Measurements from ENCODE around the gene DDX20.

Gene DDX20

GRCh38 chr1:111729946-111730681 is 25.6 kb upstream of the DDX20 start:
- no peak overlapping the region for H3K27ac ChIP-seq (ENCODE audit: low read depth, low read length)
- no peak overlapping the region for H3K4me2 ChIP-seq (ENCODE audit: low read depth, low read length, poor library complexity, severe bottlenecking)
- no peaks in the 10 kb centered on the region for H3K79me2 ChIP-seq (ENCODE audit: insufficient read depth, low read length)
- H3K4me3 ChIP-seq (ENCODE audit: insufficient read depth, low read length, poor library complexity, severe bottlenecking) = no peak overlapping the region
- TF ChIP-seq, protein P1, sequence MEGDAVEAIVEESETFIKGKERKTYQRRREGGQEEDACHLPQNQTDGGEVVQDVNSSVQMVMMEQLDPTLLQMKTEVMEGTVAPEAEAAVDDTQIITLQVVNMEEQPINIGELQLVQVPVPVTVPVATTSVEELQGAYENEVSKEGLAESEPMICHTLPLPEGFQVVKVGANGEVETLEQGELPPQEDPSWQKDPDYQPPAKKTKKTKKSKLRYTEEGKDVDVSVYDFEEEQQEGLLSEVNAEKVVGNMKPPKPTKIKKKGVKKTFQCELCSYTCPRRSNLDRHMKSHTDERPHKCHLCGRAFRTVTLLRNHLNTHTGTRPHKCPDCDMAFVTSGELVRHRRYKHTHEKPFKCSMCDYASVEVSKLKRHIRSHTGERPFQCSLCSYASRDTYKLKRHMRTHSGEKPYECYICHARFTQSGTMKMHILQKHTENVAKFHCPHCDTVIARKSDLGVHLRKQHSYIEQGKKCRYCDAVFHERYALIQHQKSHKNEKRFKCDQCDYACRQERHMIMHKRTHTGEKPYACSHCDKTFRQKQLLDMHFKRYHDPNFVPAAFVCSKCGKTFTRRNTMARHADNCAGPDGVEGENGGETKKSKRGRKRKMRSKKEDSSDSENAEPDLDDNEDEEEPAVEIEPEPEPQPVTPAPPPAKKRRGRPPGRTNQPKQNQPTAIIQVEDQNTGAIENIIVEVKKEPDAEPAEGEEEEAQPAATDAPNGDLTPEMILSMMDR (IDR thresholded peaks at IDR 0.05; ENCODE audit: insufficient read depth, low read length, poor library complexity, severe bottlenecking) = no peak
- TF ChIP-seq EZH2phosphoT487 (conservative IDR thresholded peaks at IDR 0.05; ENCODE audit: low read length) = no peak
- no peaks in the 10 kb centered on the region for H3K36me3 ChIP-seq (ENCODE audit: low read length)
- H2AFZ ChIP-seq (ENCODE audit: low read depth, low read length, severe bottlenecking) = no peak overlapping the region
- H3K9me3 ChIP-seq (ENCODE audit: insufficient read depth, low read length) = no peaks in the 10 kb centered on the region
- H3K9me2 ChIP-seq (replicated peaks; ENCODE audit: insufficient read depth, low read length) = no peaks in the 10 kb centered on the region
- H3F3A ChIP-seq (ENCODE audit: insufficient read depth) = no peaks in the 10 kb centered on the region
- no peaks in the 10 kb centered on the region for H4K20me1 ChIP-seq (ENCODE audit: low read depth, low read length)
- H3K9ac ChIP-seq (ENCODE audit: low read length) = no peak overlapping the region
- H3K27me3 ChIP-seq (ENCODE audit: low read length) = no peaks in the 10 kb centered on the region

DNA sequence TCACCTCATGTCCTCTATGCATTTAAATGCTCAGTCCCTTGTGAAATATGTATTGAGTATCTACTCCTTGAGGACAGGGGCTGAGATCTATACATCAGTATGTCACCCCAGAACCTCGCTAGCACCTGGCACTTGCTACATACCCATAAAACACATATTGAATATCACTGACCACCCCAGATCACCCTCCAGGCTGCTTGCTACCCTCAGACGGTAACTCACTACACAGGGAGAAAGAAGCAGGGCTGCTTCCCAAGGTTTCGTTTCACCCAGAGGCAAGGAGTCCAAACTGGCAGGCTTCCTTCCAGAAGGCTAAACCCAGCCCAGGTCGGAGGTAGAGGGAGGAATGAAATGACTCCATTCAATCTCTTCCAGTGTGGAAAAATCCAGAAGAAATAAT is 25.0 kb upstream of the DDX20 start:
- no peaks in the 10 kb centered on the region for H3K79me2 ChIP-seq (ENCODE audit: insufficient read depth, low read length)
- H3K9ac ChIP-seq (ENCODE audit: low read length) = no peak overlapping the region
- H4K20me1 ChIP-seq (ENCODE audit: low read depth, low read length) = no peaks in the 10 kb centered on the region
- H3F3A ChIP-seq (ENCODE audit: insufficient read depth) = no peaks in the 10 kb centered on the region
- H3K9me2 ChIP-seq (replicated peaks; ENCODE audit: insufficient read depth, low read length) = no peaks in the 10 kb centered on the region
- H3K27me3 ChIP-seq (ENCODE audit: low read length) = no peaks in the 10 kb centered on the region
- no peaks in the 10 kb centered on the region for H3K36me3 ChIP-seq (ENCODE audit: low read length)
- no peak overlapping the region for H3K4me2 ChIP-seq (ENCODE audit: low read depth, low read length, poor library complexity, severe bottlenecking)
- no peak overlapping the region for H3K4me3 ChIP-seq (ENCODE audit: insufficient read depth, low read length, poor library complexity, severe bottlenecking)
- TF ChIP-seq, protein P1 (IDR thresholded peaks at IDR 0.05; ENCODE audit: insufficient read depth, low read length, poor library complexity, severe bottlenecking) = no peak
- no peak for TF ChIP-seq EZH2phosphoT487 (conservative IDR thresholded peaks at IDR 0.05; ENCODE audit: low read length)
- no peaks in the 10 kb centered on the region for H3K9me3 ChIP-seq (ENCODE audit: insufficient read depth, low read length)
- H2AFZ ChIP-seq (ENCODE audit: low read depth, low read length, severe bottlenecking) = no peak overlapping the region
- H3K27ac ChIP-seq (ENCODE audit: low read depth, low read length) = no peak overlapping the region

DNA sequence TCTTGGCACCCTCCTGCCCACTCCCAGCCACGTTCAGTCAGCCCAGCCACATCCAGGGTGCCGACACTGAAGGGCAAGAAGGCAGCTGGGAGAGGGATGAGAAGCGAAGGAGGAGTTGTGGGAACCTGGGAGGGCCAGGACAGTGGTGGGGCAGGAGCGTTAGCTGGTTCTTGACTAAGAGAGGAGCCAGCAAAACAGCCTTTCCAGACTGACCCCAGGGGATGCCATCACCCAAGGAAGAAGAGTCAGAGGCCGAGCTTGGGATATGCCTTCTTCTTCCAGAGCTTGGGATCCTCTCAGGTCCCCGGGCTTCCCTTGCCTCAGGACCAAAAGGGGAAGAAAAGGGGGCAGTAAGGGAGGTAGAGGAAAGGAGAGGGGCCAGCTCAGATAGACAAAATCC is 23.7 kb upstream of the DDX20 start:
- Histone ChIP-seq H3K4me2 (ENCODE audit: low read depth, low read length, poor library complexity, severe bottlenecking) (no peak overlapping the region), H3K36me3 (ENCODE audit: low read length) (no peaks in the 10 kb centered on the region), H4K20me1 (ENCODE audit: low read depth, low read length) (no peaks in the 10 kb centered on the region), H3K9me3 (ENCODE audit: insufficient read depth, low read length) (no peaks in the 10 kb centered on the region), H3K27me3 (ENCODE audit: low read length) (no peaks in the 10 kb centered on the region), H3K27ac (ENCODE audit: low read depth, low read length) (no peak overlapping the region), H3F3A (ENCODE audit: insufficient read depth) (no peaks in the 10 kb centered on the region), H3K9me2 (replicated peaks; ENCODE audit: insufficient read depth, low read length) (no peaks in the 10 kb centered on the region), H3K4me3 (ENCODE audit: insufficient read depth, low read length, poor library complexity, severe bottlenecking) (no peak overlapping the region), H3K9ac (ENCODE audit: low read length) (no peak overlapping the region), H3K79me2 (ENCODE audit: insufficient read depth, low read length) (no peaks in the 10 kb centered on the region), H2AFZ (ENCODE audit: low read depth, low read length, severe bottlenecking) (no peak overlapping the region)
- TF ChIP-seq, protein P1 (IDR thresholded peaks at IDR 0.05; ENCODE audit: insufficient read depth, low read length, poor library complexity, severe bottlenecking) = no peak
- TF ChIP-seq EZH2phosphoT487 (conservative IDR thresholded peaks at IDR 0.05; ENCODE audit: low read length) = no peak

Data from SU-DHL-6 (cell line).